Stimulated activated CD8-positive, alpha-beta memory T cell treated with anti-CD3 and anti-CD28 coated beads, Interleukin-12 subunit alpha, Interleukin-12 subunit beta, amount 100 ng/mL, for 4 hours (primary cell): ENCODE data around the gene ANO9.

Source experiments
- DNase-seq: peaks from one replicate; pipeline ENCODE4 v3.0.0-alpha.2; 2020; ENCODE audit warnings: low read depth

ANO9 gene

DNA sequence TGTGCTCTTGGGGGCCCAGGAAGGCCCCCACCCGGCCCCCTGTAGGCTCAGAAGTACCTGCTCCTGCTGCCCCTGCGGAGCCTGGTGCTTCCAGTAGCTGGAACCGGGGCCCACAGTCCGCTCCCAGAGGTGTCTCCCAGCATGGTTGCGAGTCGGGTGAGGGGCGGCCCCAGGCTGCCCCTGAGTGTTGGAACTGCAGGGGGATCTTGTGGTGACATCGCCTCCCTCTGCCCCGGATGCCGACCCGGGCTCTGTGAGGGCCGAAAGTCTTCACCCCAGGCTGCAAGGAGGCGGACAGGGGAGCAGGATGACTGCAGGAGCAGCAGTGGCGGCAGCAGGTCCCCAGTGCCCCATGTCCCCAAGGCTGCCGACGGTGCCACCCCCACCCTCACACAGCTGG is 57.3 kb downstream of the ANO9 start:
- no peak for DNase-seq

DNA sequence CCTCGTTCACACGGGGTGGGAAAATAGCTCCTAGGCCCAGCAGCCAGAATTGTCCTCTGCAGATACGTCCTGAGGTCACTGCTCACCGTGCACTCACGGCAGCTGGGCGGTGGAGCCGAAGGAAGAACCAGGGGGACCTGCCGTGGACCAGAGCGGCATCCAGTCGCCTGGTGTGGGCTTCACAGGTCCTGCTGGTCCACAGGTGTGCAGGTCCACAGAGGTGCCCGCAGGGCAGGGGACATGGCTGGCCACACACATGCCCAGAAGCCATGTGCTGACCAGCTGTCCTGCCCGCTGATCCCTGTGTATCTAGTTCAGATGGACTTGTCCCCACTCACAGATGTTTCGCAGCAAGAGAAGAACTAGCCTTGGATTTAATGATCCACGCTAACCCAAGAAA is 58.4 kb downstream of the ANO9 start:
- DNase-seq = no peak

DNA sequence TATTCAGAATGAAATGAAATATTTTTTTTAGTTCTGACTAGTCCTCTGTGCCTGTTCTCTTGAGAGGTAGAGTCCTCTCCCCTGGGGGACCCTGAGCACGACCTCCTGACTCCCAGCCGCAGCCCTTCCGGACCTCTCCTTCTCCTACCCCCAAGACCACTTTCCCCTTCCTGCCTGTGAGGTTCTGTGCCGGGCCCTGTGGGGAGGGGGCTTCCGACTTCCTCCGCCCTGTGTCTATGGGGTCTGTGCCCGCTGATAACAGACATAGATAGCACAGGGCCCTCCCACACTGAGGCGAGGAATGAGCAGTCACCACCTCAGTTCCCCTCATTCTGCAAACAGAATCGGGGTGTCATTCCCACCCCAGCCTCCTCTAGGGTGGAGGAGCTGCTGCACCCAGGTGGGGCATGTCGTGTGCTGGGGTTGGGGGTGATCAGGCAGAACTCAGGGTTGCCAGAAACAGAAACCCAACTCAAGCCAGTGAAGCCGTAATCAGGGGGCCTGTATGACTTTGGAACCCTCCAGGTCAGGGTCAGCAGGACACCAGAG is 59.7 kb downstream of the ANO9 start:
- DNase-seq = no peak

DNA sequence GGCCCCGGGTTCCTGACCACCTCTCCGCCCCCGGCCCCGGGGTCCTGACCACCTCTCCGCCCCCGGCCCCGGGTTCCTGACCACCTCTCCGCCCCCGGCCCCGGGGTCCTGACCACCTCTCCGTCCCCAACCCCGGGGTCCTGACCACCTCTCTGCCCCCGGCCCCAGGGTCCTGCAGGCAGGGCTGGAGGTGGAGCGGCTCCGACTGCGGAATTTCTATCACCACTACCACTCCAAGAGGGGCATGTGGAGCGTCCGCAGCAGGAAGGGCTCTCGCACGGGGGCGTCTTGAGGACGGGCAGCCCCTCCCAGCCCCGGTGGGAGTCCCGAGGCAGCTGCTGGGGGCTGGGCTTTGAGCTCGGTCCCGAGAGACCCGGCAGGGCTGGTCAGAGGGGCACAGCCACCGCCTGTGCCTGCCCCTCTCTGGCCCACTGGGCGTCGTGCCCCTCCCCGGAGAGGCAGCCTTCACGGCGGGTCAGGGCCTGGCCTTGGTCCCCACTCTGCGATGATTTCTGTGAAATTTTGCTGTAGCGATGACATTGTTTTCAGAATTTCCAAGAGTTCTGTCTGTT is 60.2 kb downstream of the ANO9 start:
- DNase-seq = no peak

DNA sequence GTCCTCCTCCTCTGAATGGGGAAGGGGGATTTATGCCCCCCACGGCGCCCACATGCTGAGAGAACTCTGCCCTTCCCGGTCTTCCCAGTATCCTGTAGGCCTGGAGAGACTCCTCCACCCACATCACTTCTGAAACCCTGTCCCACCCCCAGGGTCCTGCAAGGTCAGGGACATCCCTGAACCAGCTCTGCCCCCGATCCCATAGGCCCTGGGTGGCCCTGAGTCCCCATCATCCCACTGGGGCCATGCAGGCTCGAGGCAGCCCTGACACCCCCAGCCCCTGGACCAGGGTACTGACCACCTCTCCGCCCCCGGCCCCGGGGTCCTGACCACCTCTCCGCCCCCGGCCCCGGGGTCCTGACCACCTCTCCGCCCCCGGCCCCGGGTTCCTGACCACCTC is 60.8 kb downstream of the ANO9 start:
- no peak for DNase-seq

DNA sequence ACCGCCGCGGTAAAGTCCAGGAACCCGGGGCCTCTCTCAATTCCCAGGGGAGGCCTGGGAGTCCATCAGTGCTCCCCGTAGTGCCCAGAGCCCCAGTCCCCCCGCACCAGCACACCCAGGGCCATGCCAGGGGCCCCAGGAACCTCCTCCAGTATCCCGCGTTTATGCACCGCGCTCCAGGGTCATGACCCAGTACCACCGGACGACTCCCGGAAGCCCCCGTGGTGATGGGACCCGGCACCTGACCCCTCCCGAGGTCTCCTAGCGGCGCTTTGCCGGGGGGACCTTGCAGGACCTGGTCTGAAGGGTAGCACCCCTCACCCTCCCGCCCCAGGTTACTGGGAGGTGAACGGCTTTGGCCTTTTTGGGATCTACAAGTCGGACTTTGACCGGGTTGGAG is 61.3 kb downstream of the ANO9 start:
- no peak for DNase-seq

DNA sequence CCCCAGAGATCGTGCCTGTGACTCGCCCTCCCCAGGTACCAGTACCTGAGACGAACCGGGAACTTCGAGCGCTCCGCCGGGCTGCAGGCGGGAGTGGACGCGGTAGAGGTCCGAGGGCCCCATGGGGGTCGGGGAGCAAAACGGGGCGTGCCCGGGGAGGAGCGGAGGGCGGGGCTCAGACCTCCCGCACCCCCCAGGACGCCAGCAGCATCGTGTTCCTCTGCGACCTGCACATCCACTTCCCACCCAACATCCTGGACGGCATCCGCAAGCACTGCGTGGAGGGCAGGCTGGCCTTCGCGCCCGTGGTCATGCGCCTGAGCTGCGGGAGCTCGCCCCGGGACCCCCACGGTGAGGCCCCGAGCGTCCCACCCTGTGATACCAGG is 61.7 kb downstream of the ANO9 start:
- DNase-seq = no peak

DNA sequence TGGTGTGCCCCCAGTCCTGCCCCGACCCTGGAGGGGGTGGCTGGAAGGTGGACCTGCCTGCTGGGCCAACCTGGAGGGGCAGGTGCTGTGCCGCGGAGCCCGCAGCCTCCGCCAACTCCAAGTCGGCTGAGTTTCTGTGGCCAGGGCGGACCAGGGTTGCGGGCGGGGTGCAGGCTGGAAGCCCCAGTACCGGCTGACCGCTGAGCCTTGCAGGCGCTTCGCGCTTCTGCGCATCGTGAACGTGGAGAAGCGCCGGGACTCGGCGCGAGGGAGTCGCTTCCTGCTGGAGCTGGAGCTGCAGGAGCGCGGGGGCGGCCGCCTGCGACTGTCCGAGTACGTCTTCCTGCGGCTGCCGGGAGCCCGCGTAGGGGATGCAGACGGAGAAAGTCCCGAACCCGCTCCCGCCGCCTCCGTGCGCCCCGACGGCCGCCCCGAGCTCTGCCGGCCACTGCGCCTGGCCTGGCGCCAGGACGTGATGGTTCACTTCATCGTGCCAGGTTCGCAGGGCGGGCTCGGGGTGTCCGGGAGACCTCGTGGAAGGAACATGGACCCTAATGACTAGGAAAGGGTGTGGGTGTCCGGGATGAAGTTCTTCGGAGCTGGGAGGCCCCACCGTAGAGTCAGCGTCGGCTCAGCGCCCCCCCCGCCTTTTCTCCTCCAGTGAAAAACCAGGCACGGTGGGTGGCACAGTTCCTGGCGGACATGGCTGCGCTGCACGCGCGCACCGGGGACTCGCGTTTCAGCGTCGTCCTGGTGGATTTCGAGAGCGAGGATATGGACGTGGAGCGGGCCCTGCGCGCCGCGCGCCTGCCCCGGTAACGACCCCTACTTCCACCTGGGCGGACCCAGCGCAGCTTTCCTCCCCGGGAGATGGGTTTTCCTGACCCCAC is 62.4 kb downstream of the ANO9 start:
- no peak for DNase-seq

DNA sequence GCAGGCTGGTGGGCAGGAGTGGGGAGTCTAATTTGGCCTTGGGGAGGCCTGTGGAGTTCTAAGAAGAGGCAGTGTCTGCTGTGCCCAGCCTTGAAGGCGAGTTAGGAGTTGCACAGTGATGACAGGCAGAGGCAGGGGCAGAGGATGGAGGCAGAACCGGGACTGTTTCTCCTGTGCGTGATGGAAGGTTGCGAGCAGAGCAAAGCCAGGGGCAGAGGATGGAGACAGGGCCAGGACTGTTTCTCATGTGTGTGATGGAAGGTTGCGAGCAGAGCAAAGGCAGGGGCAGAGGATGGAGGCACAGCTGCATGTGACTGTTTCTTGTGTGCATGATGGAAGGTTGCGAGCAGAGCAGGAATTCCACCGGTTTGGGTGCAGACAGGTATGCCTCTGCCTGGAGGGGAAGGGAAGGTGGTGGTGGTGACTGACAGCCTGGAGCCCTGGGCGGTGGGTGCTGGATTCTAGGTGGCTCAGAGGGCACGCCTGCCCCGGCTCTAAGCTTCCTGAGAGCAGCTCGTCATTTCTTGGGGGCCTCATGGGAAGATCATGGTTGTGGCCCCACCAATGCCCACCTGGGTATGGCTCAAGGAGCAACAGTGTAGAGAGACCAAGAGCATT is 63.8 kb downstream of the ANO9 start:
- no peak for DNase-seq

DNA sequence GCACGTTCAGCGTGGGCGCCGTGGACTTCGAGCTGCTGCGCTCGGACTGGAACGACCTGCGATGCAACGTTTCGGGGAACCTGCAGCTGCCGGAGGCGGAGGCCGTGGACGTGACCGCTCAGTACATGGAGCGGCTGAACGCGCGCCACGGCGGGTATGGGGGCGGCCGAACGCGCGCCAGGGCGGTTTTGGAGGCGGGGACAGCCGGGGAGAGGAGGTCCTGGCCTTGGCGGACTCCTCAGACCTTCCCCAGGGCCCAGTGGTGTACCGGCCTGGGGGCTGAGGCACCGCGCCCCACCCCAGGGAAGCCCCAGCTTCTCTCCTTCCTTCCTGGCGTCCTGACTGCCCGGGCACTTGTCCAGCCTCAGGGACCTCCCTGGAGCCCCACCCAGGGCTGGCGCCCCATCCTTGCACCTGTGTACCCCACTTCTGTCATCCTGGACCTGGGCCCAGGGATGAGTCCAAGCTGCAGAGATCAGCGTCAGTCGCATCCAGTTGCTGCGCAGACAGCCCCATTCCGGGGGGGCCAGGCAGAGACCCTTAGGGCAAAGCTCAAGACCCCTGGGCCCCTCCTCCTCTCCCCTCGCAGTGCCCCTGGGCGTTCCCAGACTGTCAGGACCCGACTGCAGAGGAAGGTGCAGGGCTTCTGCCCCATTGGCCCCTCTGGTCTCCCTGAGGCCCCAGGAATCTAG is 64.5 kb downstream of the ANO9 start:
- DNase-seq = no peak

DNA sequence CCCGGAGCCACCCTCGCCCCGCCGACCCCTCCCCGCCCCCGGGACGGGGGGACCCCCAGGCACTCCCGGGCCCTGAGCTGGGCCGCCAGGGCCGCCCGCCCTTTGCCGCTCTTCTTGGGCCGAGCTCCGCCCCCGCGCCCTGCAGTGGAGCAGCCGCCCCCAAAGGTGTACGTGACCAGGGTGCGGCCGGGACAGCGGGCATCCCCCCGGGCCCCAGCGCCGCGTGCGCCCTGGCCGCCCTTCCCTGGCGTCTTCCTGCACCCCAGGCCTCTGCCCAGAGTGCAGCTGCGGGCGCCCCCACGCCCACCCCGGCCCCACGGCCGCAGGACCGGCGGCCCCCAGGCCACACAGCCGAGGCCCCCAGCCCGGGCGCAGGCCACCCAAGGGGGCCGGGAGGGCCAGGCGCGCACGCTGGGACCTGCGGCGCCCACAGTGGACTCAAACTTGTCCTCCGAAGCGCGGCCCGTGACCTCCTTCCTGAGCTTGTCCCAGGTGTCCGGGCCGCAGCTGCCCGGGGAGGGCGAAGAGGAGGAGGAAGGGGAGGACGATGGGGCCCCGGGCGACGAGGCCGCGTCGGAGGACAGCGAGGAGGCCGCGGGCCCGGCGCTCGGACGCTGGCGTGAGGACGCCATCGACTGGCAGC is 65.2 kb downstream of the ANO9 start:
- DNase-seq = no peak

DNA sequence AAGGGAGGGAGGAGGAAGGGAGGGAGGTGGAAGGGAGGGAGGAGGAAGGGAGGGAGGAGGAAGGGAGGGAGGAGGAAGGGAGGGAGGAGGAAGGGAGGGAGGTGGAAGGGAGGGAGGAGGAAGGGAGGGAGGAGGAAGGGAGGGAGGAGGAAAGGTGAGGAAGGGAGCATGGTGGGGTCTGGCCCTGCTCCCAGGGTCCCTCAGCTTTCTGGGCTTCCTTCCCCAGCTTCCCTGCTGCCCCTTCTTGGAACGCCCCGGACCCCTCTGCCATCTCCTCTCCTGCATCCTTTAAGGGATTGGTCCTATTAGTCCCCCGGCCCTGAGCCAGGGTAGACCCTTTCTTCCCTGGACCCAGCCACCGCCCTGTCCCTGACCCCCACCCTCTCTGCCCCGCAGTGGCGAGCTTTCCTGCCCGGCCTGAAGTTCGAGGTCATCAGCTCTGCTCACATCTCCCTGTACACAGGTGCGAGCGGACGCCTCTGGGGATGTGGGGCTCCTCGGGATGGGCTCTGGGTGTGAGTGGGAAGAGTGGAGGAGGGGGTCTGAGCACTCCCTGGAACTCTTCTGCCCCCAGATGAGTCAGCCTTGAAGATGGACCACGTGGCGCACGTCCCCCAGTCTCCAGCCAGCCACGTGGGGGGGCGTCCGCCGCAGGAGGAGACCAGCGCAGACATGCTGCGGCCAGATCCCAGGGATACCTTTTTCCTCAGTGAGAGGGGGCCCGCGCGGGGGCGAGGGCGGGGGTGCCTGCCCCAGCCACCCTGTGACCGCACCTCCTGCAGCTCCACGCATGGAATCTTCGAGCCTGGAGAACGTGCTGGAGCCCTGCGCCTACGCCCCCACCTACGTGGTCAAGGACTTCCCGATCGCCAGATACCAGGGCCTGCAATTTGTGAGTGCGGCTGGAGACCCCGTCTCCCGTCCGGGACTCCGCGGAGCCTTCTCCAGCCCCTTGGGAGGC is 66.5 kb downstream of the ANO9 start:
- DNase-seq = no peak

DNA sequence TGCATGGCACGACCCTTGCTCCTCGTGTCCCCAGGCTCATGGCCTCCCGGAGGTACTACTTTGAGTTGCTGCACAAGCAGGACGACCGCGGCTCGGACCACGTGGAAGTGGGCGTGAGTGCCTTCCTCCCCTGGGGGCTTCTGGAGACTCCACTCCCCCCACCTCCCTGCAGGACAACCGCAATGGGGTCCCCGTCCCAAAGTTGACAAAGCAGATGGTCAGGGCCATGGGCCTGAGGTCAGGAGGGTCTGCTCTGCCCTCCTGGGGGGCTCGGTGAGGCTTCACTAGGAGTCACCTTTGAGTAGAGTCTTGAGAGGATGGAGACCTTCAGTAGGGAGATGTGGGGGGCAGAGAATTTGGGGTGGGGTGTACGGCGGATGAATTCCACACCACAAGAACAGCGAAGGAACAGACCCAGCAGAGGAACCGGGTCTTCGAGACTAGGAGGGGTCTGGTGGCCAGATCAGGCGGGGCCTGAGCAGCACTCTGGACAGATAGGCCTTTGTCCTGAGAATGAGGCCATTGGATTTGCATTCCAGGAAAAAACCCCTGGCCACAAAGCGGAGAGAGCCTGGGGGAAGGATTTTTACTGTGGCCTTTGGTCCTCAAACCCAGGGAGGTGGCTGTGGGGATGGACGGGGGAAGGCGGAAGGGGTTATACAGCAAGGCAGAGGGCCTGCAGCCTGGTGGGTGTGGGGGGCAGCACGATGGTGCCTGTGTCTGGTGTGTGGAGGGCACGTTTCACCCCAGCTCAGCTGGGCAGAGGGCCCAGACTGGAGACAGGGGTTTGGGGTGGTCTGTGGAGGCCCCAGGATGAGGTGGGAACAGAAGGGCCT is 67.9 kb downstream of the ANO9 start:
- DNase-seq = no peak

DNA sequence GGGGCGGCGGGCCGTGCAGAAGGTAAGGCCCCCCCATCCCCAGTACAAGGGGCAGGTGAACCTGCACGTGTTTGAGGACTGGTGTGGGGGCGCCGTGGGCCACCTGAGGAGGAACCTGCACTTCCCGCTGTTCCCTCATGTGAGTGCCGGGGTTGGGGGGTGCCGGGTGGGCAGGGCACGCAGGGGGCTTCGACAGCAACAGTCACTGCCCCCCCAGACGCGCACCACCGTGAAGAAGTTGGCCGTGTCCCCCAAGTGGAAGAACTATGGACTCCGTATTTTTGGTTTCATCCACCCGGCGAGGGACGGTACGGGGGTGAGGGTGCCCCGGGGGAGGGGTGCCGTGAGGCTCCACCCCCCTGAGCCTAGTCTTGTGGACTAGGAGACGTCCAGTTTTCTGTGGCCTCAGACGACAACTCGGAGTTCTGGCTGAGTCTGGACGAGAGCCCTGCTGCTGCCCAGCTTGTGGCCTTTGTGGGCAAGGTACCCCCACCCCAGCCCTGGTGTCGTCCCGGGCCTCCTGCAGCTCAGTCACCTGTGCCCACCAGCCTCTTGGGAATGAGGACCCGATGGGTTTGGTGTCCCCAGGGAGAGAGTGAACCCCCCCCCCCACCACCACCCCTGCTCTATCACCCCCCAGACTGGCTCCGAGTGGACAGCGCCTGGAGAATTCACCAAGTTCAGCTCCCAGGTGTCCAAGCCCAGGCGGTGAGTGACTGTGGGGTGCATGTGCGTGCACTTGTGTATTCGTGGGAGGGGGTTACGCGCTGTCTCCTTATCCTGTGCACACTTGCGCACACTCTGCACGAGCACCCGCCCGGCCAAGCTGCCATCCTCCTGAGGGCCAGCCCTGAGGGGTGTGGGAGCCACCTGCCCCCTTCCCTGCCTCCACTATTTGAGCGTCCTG is 68.7 kb downstream of the ANO9 start:
- DNase-seq = no peak

DNA sequence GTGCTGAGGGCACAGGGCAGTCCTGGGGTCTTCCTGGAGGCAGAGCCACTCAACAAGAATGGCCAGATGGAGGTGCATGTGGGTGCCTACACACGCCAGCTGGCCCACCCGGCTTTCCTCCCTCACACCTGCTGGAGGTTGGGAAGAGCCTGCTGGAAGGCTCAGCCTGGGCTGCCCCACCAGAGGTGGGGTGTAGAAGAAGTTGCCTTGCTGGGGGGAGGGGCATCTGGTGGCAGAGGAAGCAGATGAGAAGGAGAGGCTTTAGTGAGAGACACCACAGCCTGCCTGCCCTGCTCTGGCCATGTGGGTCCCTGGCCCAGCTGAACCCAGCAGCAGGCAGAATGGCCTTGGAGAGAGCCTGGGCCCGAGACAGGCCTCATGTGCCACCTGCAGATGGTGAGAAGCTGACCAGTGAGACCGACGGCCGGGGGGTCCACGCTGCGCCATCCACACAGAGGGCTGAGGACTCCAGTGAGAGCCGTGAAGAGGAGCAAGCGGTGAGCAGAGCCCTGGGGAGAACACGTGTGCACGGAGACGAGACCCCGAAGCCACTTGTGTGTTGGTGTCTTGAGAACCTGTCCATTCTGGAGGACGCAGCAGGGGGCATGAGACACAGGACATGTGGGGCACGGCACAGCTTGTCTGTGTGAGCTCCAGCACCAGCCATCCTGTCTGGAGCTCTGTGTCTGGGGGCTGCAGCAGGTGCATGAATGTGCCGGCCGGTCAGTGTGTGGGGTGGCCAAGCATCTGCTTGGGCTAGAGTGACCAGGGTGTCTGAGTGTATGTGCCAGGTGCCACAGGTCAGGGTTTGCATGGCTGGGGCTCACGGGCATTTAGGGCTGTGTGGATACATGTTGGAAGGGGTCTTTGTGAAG is 69.9 kb downstream of the ANO9 start:
- DNase-seq = no peak

DNA sequence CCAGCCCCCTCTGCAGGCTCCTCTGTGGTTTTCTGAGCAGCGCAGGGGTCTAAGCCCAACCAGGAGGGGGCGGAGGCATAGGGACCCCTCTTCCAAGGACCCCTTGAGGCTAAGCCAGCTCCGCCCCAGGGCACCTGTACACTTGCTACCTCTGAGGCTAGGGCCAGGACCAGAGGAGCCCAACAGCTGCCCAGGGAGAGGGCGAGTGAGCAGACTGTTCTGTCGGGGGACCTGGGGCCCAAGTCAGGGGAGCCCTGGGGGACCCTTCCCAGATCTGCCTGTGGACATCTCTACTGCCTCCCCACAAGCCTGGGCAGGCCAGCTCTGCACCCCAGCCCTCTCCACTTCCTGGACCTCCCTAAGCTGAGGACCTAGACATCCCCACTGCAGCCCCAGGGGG is 70.8 kb downstream of the ANO9 start:
- no peak for DNase-seq

DNA sequence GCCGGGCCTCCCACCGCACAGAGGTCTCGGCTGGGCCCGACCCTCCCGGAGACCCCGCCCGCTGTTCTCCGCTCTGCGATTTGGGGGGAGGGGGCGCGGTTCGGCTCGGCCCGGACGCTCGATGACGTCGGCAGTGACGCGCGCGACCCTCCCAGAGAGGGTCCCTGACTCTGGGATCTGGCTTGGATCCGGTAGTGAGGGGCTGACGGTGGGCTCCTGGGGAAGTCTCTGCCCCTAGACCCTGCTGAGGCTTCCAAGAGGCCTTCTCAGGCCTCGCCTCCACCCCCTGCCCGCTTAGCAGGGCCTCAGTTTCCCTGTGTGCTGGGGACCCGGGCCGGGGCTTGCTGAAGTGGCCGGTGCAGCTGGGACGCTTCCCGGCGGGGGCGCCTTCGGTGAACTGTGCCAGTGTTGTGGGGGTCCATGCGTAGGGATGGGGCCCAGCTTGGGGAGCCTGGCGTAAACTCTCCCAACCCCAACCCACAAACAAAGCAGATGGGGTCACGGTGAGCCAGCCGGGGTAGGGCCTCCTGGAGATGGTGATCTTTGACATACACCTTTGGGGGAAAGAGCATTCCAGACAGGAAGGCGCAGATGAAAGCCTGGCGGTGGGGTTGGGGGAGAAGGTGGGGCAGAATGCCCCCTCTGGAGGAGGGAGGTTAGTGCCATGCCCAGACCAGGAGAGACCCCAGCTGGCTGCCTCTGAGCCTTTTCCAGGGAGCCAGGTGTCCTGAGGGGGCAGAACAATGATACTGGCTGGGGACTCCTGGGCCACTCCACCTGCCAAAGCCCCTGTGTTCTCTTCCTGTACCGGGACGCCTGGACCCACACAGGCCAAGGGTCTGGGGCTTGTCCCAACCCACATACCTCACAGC is 71.5 kb downstream of the ANO9 start:
- no peak for DNase-seq
